IPS-NIHi7 (cell line): Measurements from ENCODE around the gene GCNT1.
"Not testable (repeated sequence)": the region's sequence is repeated elsewhere in the genome, so short reads cannot be mapped to it uniquely, and the experiment has no call there.

ENCODE experiments used
- DNase-seq: peaks from one replicate; pipeline ENCODE4 v3.0.0; 2012; ENCODE audit warnings: mixed read lengths; ENCODE audit errors: extremely low spot score

The GCNT1 gene

GRCh38 chr9:76443887-76444286 lies 15.1 kb upstream of the GCNT1 start:
- DNase-seq = no peak

GRCh38 chr9:76444322-76444929 lies 14.6 kb upstream of the GCNT1 start:
- DNase-seq = no peak

GRCh38 chr9:76445976-76446375 lies 13.0 kb upstream of the GCNT1 start:
- no peak for DNase-seq

GRCh38 chr9:76448501-76448900 lies 10.5 kb upstream of the GCNT1 start:
- no peak for DNase-seq

- no peak for DNase-seq
Observed at GRCh38 chr9:76451234-76451633, 7.7 kb upstream of the GCNT1 start.

GRCh38 chr9:76452839-76453238 lies 6.1 kb upstream of the GCNT1 start:
- no peak for DNase-seq

GRCh38 chr9:76453785-76454184 lies 5.2 kb upstream of the GCNT1 start:
- no peak for DNase-seq

GRCh38 chr9:76454311-76454710 lies 4.7 kb upstream of the GCNT1 start:
- no peak for DNase-seq

- peak; percentile 71 for DNase-seq
Observed at GRCh38 chr9:76456202-76456926, 2.6 kb upstream of the GCNT1 start.

- peak; percentile 46 for DNase-seq
Observed at GRCh38 chr9:76459694-76460635, 983 bp downstream of the GCNT1 start.

- DNase-seq = no peak
Observed at GRCh38 chr9:76462126-76462525, 3.1 kb downstream of the GCNT1 start.

GRCh38 chr9:76463211-76463610 lies 4.2 kb downstream of the GCNT1 start:
- no peak for DNase-seq

GRCh38 chr9:76464706-76465105 lies 5.7 kb downstream of the GCNT1 start:
- no peak for DNase-seq

GRCh38 chr9:76465442-76466298 lies 6.7 kb downstream of the GCNT1 start:
- no peak for DNase-seq

- DNase-seq = no peak
Observed at GRCh38 chr9:76466299-76466605, 7.3 kb downstream of the GCNT1 start.

GRCh38 chr9:76474419-76474818 lies 15.4 kb downstream of the GCNT1 start:
- no peak for DNase-seq

GRCh38 chr9:76475686-76476085 lies 16.7 kb downstream of the GCNT1 start:
- no peak for DNase-seq

- DNase-seq = not testable (repeated sequence)
Observed at GRCh38 chr9:76477818-76478217, 18.8 kb downstream of the GCNT1 start.

- DNase-seq = no peak
Observed at GRCh38 chr9:76478226-76478625, 19.2 kb downstream of the GCNT1 start.

- not testable (repeated sequence) for DNase-seq
Observed at GRCh38 chr9:76479337-76479736, 20.4 kb downstream of the GCNT1 start.

GRCh38 chr9:76486151-76486550 lies 27.2 kb downstream of the GCNT1 start:
- DNase-seq = no peak
